Activated naive CD4-positive, alpha-beta T cell treated with anti-CD3 and anti-CD28 coated beads, Interleukin-2, amount 50 U/mL, for 16 hours (primary cell): ENCODE results near the gene ACD.

Experiments
- DNase-seq: peaks from one replicate; pipeline ENCODE4 v3.0.0-alpha.2; 2020

ACD gene

DNA sequence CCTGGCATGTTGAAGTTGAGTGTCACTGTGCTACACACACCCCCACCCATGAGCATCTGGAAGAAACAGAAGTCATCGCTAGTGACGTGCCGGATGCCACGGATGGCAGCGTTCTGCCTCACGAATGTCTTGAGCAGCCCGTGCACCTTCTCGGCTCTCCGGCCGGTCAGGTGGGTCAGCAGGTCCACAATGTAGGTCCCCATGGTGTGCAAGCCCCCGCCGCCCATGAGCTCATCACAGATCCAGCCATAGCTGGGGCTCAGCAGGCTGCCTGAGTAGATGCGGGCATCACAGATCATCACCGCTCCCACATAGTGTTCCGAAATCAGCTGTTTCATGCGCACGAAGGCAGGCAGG lies 15.5 kb upstream of the ACD start:
- no peak for DNase-seq

DNA sequence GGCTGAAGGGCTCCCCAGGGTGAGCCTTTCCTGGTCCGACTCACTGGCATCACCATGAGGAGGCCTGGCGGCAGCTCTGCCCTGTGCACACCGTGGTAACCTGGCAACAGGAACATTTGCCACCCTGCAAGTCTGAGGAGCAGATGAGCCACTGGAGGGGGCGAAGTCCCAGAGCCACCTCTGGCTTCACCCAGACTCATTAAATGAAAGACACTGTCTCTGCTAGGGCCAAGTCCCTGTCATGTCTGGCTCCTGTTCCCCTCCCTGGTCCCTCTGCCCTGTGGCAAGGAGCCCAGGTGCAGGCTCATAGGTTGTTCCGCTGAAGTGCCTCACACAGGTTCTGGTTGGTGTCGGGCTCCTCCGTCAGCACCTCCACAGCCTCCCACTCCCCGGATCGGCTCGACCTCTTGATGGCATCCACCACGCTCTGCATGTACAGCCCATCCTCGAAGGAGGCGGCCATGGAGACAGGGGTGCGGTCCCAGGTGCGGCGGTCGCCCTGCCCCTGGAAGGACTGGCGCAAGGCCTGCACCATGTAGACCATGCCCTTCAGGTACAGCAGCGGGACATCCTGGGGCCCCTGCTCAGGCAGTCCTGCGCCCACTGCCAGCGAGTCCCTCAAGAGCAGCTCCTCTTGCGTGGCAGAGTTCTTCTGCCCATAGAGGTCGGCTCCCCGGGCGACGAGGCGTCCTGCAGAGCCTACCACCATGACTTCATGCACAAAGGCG lies 15.0 kb upstream of the ACD start:
- DNase-seq, result no peak

DNA sequence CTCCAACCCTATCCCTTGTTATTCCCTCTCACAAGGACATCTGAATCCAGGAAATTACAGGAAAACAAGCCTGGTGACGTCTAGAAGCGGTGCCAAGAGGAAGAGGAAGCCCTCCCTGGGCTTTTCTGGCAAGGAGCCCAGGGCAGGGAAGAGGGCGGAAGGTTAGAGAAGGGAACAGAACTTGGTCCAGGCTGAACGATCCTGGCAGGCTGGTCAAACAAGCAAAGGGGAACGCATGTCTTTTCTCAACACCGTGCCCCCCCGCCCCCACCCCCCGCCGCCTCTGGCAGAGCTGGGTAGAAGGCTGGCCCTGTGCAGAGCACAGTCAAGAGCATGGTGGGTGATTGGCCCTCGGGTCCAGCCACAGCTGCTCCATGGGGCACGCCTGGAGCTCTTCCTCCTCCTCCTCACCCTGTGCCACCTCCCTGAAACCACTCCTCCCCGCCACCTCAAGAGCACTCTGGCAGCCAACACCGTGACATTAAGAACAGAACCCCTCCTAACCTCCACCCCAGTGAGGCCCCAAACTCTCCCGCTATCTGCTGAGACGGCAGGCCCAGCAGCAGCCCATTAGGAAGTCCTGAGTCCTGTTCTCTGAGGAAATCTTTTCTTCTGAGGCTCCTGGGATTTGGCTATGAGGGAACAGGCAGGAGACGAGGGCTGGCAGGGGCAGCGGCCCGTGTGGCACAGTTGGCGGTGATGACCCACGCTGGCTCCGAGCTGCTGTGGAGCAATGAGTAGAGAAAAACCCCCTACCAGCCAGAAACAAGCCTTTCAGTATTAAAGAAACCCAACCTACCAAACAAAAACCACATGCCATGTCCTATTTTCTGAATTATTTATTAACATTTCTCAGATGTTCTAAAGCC lies 13.9 kb upstream of the ACD start:
- DNase-seq, result no peak

DNA sequence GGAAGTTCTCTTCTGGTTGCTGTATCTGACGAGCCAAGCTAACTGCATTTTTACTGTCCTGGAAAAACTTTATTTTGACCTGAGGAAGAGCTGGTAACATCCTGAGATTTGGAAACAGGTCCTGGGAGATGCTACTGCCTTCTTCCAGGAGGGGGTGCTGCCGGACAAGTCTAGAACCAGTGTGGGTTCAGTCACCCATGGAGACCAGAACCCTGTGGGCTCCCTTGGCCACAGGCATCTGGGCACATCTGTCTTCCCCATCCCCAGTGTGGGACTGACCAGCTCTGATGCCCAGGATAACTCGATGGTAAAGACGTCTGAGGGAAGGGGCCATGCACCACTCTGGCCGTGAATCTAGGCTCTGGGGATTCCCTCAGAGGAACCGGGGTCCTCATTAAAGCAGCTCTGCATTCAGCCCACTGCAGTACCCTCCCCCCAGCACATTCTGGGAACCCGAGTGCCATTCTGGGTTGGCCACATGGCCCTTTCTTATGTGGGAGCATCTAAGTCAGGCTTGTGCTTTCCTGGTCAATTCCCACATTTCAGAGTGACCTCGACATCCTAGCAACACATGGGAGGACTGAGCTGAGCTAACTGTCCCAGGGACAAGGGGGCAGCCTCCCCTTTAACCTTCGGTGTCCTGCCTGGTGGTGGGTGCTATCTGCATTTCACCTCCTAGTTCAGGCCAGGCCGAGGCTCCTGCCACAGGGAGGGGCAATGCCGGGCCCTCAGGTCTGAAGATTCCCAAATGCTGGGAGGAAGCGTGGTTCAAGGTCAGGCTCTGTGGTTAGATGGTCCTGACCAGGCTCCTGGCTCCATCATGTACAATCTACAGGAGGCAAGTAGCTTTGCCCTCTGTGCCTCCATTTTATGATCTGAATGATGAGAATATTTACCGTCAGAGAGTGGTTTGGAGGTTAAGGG lies 12.9 kb upstream of the ACD start:
- DNase-seq, result peak; percentile 56

DNA sequence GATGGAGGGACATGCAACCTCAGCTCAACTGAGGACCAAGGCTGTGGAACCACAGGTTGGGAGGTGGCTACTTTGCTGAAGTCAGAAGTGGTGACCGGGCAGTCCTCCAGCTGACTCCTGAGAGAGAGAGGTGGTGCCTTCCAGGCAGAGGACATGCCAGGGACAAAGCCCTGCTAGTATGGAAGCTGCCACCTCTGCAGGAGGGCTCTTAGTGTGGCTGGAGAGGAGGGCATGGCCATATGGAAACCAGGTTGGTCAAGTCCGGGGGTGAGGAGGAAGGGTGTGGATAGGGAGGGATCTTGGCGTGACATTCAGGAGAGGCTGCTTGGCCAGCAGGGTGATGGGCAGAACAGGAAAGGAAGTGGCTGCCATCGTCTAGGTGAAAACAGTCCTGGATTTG lies 12.2 kb upstream of the ACD start:
- DNase-seq, result no peak

DNA sequence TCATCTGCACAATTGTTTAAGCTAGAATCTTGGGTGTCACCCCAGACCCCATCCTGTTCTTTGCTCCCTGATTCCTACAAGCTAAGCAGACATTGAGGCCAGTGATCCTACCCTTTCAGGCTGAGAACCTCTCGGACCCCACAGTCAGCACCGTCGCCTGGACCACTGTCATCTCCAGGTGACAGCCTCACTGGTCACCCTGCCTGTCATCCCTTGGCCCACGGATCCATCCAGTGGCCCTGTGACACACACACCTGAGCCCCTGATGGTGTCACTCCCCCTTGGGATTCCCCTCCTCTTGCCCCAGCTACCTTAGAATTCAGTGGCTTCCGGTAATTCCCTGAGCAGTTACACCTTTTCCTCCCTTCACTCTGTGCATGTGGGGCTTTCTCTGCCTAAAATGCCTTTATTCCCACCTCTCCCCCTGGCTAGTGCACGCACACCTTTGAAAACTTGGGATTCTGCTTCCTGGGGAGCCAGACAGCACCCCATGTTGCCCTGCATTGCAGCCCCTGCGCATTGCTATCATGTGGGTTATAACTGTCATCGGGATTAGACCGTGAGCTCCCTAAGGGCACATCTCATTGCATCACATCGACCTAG lies 9.5 kb upstream of the ACD start:
- DNase-seq, result no peak

DNA sequence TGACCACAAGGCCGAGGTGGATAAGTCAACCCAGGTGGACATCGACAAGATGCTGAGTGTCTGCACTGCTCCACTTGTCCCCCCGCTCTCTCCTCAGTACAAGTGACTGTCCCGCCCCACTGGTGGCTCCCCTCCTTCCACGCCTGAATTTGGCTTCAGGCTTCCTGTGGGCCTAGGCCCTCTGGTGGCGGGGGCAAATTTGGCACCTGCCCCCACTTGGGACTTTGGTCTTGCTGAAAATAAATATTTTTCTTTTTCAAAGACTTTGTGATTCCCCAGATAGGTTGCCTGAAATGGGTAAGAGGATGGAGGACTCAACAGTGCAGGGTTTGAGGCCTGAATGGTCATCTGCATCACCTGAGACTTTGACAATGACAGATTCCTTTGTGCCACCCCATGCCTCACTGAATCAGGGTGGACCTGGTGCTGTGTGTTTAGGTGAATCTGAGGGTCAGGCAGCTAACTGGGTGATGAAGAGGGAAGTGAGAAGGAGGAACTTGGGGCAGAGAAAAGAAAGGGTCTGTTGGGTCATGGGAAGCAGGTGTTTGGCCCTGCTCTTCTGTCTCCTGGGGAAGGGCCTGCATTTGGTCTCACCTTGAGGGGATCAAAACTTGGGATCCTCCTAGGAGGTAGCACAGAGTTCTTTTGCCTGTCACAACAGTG lies 8.6 kb upstream of the ACD start:
- DNase-seq, result peak; percentile 45

DNA sequence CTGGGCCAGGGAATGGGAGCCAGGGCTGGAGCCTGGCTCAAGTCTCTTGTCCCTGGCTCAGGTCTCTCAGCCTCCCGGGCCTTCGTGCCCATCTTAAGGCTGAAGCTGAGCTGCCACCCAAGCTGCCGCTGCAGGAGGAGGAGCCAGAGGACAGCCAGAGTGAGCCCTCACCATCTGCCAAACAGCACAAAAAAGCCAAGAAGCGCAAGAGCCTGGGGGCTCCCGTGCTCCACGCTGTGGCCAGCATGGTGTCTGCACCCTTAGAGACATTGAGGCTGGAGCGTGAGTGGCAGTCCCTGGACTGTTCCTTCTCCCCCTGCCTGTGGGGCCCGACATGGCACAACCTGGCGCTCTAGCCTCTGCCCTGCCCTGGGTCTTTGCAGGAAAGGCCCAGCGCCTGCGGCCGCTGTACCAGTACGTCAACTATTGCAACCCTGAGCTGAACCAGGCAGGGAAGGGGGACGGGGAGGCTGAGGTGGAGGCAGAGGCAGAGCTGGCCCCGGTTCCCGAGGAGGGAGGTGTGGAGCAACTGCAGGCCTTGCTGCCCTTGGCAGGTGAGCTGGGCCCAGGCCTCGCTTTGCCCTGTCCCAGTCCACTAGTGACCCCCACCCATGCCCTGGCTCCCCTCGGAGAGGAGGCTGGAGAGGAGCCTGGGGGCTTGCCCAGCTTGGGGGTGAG lies 7.9 kb upstream of the ACD start:
- peak; percentile 84 for DNase-seq

DNA sequence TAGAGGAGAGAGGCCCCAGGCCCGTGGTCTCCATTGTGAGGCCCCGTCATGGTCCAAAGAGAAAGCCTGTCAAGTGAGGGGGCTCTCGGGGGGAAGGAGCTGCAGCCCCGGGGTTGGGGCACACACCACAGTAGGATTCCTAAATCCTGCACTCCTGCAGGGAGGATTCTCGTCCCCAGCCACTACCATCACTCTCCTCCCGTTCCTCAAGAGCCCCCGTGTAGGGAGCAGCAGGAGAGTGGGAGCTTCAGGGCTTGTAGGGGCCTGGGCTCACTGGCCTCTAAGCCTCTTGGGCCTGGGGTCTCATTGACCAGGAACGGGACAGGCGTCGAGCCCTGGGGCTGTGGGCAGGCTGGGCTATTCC lies 7.4 kb upstream of the ACD start:
- DNase-seq, result no peak

DNA sequence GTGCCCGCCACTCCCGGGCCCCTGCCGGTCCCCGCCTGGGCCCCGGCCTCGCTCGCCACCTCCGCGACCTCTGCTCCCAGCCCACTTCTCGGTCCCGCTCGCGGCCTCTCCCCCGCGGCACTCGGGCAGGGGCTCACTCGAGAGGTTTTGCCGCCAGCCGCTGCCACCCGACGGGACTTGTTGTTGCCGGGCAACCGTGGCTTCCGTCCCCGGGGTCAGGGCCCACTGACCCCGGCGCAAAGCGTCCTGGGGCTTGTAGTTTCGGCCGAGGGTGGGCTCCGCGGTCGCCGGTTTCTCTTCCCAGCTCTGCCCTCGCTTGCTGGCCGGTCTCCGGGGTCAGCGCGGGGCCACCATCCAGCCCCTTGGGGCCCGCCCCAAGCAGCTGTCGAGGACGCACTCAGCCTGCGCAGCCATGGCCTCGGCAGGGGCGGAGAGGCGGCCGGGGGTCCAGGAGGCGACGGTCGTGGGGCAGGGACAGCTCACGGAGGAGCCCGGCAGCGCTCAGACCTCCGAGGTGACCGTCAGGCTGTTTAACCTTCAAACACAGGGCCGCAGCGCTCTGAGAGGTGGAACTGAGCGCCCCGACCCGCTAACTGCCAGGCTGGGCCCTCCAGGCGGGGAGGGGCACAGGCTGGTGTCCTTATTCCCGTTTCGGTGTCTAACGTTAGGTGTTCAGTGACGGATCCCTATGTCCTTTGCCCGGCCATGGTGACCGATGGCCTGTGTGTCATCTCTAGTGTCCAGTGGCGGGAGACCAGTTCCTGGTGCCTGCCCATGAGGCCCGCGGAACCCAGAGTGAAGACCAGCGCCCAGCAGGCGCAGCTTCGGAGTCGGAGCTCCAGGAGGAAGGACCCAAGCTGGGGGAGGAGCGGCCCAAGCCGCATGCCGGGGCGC lies 6.7 kb upstream of the ACD start, which contains the start of the genes C16orf86 and ENKD1:
Gene C16orf86, plus strand, starts transcription at position 256 of the 894 bp plus-strand sequence. Its CDS starts 157 bp downstream, at position 413.
Gene ENKD1, minus strand, starts transcription at position 192 of the 894 bp plus-strand sequence. CDS start 308 bp downstream, outside the sequence.
- peak; percentile 80 for DNase-seq

DNA sequence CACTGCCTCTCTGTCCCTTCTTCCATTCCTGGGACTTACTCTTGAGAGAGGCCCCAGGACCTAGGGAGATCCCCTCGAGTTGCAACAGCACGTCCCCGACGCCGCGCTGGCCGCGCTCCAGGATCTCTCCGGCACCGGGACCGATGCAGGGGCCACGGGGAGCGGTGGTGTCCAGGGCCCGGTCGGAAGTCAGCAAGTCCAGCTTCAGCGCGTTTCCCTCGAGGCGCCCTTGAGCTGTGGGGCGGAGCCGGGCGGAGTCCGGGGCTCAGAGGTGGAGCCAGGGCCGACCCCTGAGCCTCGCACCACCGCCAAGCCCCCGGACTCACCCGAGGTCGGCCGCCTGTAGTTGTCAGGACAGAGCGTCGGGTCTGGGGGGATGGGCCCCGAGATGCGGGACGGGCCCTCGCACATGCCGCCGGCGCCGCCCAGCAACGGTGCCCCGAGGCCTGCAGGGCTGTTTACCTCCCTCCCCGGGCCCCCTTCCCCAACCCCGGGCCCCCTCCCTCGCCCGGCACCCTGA lies 6.0 kb upstream of the ACD start:
- no peak for DNase-seq

DNA sequence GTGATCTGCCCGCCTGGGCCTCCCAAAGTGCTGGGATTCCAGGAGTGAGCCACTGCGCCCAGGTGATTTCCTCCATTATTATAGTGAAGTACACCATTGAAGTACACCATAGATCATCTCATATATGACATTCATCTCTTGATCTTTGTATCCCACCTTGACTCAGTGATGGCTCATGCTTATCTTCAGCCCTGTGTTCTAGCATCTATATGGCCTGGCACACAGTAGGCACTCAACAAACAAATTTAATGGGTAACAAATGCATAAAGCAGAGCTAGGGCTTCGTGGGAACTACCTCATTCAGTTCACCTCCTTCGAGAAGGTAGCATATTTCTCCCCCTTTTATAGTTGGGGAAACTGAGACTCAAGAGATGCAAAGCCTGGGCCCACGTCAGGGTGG lies 5.5 kb upstream of the ACD start:
- no peak for DNase-seq

DNA sequence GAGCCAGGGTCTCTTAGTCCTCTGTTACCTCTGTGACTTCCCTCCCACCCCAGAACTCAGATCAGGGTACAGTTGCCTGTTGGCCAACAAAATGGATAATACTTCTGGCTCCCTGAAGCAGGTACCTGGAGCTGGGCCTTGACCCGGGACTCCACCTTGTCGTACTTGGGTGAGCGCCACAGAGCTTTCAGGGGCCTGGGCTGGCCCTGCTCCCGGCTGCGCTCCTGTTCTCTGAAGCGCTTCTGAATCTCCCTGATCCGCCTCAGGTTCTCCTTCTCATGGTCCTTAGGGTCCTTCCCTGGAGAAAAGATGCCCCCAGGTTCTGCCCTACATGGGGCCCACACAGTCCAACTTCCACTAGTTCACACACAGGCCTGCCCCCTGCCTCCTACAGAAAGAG lies 4.8 kb upstream of the ACD start:
- DNase-seq, result no peak

DNA sequence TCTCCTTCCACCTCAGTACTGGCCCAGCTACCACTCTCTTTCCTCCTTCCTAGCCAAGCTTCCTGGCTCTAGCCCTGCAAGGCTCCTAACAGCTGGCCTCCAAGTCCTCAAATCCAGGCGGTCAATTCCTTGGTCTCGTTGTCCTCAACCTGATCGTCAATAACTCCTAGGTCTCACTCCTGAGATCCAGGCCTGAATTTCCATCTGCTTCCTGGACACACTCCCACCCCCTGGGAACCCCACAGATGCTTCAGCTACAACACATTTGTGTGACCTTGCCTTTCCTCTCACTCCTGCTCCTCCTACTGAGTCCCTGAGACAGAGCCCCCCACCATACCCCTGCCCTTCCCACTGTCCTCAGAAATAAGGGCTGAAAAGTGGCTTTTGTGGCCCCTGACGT lies 4.2 kb upstream of the ACD start:
- DNase-seq, result no peak

DNA sequence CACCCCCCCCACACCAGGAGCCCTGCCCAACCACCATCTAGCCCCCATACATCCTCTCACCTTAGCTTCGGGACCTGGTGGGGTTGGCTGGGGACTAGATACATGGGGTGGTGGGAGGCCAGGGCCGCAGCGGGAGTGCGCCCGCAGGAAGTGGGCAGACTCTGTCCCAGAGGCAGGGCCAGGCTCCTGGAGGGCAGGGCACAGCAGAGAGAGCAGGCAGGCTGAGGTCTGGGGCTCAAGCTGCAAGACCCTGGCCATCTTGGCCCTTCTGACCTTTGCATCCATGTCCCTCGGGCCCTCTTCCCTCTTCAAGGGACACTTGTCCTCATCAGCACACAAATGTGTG lies 3.8 kb upstream of the ACD start:
- DNase-seq, result no peak

DNA sequence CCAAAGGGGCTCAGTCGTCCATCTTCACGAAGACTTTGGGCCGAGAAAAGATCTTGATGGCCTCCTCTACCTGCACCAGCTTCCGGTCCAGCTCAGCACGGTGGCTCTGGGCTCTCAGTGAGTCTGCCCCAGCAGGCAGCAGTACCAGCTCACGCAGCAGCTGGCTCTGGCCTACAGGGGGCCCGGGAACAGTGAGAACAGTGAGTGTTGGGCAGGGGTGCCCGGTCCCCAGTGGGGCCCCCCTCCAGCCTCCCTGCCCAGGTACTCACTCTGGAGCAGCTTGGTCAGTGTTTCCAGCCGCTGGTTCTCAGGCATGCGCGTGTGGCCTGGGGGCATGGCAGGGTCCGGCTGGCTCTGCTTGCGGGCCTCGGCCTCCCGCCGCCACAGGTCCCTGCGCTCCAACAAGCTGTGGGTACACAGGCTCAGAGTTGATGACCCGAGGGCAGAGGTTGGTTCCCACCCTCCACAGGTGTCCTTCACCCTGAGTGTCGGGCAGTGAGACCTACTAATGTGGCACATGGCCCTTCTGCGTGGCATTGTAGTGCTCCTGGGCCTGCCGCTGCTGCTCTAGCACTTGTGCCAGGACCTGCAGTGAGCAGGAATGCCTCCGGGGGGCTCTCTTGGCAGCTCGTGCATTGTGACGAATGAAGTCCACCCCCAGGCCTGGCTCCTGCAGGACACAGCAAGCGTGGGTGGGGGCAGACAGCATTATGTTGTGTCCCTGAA lies 3.3 kb upstream of the ACD start:
- DNase-seq, result peak; percentile 45

DNA sequence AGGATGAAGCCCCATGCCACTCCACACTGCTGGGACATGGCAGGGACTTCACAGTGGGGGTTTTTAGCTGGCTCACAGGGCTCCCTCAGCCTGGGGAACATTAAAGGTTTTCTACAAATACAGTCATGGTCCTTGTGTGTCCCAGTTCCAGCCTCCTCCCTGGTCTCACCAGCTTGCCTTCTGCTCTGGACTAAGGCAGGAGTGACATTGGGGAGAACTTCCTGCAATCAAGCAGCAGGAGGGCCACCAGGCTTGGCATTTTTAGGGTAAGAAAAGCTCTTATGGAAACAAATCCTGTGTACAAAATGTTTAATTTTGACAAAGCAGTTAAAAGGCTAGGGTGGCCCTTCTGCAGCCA lies 2.6 kb upstream of the ACD start:
- DNase-seq, result no peak

DNA sequence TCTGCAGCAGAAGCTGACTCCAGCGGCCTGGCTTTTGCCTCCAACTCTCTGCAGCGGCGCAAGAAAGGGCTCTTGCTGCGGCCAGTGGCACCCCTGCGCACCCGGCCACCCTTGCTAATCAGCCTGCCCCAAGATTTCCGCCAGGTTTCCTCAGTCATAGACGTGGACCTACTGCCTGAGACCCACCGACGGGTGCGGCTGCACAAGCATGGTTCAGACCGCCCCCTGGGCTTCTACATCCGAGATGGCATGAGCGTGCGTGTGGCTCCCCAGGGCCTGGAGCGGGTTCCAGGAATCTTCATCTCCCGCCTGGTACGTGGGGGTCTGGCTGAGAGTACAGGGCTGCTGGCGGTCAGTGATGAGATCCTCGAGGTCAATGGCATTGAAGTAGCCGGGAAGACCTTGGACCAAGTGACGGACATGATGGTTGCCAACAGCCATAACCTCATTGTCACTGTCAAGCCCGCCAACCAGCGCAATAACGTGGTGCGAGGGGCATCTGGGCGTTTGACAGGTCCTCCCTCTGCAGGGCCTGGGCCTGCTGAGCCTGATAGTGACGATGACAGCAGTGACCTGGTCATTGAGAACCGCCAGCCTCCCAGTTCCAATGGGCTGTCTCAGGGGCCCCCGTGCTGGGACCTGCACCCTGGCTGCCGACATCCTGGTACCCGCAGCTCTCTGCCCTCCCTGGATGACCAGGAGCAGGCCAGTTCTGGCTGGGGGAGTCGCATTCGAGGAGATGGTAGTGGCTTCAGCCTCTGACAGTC lies 2.0 kb upstream of the ACD start:
- no peak for DNase-seq
